IPS DF 19.7 (cell line): ENCODE results near the gene ADAM23.

Experiments
- DNase-seq: peaks from one replicate; pipeline ENCODE4 v3.0.0-alpha.2; 2013; ENCODE audit warnings: low read depth, low spot score

ADAM23 gene

DNA sequence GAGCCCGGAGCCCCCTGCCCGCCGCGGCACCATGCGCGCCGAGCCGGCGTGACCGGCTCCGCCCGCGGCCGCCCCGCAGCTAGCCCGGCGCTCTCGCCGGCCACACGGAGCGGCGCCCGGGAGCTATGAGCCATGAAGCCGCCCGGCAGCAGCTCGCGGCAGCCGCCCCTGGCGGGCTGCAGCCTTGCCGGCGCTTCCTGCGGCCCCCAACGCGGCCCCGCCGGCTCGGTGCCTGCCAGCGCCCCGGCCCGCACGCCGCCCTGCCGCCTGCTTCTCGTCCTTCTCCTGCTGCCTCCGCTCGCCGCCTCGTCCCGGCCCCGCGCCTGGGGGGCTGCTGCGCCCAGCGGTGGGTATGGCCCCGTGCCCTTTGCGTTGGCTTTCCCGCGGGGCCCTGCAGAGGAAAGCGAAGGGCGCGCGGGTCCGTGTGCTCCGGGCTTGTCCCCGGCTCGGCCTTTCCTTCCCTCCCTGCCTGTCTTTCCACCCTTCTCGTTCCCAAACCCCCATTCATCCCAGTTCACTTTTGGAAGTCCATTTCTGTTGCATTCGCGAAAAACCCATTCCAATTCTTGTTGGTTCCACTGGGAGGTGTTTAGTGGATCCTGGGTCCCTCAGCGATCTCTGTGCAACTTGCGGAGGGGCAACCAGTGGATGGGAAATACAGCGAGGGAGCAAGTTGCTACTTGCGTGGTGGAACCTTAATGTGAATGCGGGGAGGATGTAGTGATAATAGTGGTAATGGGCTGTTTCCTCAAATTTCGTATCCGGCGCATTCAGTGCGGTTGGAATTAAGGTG lies 599 bp downstream of the ADAM23 start:
- DNase-seq = no peak

DNA sequence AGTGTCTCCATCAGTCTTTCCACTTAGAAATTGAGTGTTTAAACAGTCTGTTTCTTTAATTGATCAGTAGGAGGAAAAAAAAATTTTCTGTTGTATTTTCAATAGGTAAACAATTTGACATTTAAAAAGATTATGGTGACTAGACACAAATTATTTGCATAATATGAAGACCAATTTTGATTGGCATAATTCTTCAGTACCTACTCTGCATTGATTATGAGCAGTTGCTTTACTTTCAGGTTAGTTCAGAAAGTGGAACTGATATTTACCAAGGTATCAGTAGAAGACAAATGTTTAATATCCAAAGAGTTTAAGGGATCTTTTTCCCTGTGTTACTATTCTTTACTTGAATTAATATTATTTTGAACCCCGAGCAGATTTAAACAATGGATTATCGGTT lies 2.6 kb downstream of the ADAM23 start:
- DNase-seq = no peak

DNA sequence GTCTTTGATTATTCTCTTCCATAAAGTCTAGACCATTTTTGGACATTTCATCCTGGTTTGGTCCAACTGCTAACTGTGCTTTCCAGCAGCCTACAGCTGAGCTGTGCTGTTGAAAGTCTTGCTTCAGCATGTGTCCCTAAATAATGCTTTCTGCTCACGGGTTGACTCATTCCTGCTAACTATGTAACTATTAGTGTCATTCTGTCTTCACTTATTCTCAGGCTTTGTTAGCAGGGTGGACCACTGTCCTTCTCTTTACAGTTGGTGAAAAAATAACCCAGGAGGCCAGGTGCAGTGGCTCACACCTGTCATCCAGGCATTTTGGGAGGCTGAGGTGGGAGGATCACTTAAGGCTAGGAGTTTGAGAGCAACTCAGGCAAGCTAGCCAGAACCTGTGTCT lies 8.9 kb downstream of the ADAM23 start:
- DNase-seq = no peak

DNA sequence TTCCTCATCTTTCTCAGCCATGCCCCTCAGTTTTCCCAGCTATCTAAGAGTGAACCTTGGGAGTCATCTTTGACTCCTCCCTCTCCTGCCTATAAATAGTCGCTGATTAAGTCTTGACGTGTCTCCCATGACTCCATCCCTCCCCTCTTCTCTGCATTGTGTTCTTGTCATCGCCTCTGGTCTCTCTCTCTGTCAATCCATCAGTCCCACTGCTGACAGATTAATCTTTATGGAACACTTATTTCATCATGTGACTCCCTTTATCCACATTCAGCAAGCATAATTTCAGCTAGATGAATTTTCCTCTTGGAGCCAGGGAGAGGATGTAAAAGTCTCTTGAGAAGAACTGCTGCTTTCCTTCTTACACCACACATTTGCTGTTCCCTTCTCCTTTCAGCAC lies 9.4 kb downstream of the ADAM23 start:
- DNase-seq = no peak

DNA sequence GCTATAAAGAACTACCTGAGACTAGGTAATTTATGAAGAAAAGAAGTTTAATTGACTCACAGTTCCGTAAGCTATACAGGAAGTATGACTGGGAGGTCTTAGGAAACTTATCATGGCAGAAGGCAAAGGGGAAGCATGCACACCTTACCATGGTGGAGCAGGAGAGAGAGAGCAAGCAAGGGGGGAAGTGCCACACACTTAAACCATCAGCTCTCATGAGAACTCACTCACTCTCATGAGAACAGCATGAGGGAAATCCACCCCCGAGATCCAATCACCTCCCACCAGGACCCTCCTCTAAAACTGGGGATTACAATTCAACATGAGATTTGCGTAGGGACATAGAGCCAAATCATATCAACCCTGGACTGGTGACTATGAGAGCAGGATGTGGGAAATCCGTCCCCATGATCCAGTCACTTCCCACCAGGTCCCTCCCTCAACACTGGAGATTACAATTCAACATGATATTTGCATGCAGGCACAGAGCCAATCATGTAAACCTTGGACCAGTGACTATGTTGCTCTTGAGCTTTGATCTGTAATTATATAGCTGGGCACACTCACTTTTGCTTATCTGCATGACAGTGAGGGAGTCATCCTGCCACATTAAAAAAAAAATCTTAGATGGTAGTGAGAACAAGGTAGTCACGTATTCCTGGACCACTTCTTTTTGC lies 12.9 kb downstream of the ADAM23 start:
- DNase-seq = no peak

DNA sequence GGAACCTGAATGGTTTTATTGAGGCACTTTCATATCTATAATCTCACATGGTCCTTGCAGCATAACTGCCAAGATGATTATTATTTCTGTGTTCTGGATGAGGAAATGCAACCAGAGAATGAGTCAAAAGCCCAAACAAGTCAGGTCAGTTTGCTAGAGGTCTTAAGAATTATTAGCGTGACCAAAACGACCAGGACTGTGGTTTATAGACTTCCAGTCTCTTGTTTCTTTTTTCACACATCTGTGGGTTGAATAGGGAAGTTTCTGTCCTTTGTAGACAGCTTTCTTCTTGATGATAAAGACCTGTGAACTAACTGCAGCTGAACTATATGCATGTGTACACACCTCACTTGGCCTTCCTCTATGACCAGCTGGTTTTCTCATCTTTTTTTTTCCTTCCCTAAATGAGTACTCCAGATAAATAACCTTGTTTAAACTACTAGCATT lies 13.9 kb downstream of the ADAM23 start:
- DNase-seq = no peak

DNA sequence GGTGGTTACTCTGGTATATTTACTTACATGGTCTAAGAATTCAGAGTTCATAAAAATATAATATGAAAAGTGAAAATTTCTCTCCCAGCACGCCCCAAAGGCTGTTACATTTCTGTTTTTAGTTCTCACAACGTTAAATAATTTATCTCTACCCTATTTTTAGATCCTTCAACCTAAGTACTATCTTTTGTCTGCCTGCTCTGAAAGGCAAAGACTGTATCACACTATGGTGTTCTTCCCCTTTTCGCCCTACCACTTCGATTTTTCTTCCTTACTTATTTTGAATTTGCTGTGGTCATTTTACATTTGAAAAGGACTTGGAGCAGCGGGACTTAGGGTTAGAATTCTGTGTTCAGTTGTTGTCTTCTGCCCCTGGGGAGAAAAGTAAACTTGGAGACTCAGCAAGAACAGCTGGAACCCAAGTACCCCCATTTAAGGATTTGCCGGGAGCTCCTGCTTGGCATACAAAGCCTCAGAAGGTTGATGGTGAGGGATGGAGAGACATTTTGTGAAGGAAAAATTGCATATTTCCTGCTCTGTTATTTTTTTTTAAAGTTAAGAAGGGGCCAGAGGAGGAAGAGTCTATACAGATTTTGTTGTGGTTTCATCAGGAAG lies 19.0 kb downstream of the ADAM23 start:
- DNase-seq = peak; percentile 80

DNA sequence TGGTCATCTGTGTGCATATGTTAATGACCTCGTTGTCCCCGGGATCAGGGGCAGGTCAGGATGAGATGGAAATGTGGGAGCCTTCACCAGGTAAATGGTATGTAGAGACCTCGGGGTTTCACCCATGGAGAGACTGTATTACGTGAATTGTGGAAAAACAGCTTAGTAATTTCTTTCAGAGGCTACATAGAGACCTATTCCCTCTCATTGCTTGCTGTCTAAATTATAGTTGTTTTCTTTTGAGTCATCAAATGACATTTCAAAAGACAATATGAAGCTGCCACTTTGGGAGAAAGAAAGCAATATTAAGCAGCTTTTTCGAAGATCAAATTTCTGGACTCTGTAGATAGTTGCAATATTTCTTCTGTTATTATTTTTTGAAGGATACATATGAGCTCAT lies 20.4 kb downstream of the ADAM23 start:
- no peak for DNase-seq

DNA sequence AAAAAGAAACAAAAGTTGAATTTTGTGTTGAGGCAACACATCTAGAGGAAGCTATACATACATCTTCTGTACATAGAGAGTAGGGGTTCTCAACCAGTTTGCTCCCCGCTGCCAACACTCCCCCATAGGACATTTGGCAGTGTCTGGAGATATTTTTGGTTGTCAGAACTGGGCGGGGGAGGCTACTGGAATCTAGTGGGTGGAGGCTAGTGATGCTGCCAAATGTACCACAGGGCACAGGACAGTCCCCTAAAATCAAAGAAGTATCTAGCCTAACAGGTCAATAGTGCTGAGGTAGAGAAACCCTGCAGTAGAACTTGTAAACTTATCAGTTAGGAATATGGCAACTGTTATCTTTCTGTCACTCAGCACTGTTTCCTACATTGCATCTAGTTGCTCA lies 21.3 kb downstream of the ADAM23 start:
- no peak for DNase-seq

DNA sequence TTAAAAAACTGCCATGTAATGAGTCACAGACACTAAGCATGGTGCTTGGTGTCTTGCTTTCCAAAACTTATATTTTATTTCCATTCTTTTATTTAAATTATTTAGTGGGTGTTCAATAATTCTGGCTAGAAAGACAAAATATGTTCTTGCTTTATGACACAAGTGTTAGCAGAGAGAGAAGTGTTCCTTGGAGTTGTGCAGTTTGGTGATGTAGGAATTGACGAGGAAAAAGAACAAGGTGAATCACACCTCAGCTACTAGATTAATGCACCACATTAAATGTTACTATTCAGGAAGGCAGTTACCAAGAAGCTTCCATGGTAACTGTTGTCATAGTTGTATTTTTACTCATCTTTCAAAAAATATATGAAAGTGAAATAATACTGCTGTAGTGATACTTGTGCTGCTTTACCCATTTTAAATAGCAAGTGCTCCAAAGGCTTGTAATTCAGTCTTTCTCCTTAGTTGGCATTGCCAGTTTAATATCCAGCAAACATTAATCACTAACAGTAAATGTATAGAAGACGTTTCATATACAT lies 28.3 kb downstream of the ADAM23 start:
- no peak for DNase-seq

DNA sequence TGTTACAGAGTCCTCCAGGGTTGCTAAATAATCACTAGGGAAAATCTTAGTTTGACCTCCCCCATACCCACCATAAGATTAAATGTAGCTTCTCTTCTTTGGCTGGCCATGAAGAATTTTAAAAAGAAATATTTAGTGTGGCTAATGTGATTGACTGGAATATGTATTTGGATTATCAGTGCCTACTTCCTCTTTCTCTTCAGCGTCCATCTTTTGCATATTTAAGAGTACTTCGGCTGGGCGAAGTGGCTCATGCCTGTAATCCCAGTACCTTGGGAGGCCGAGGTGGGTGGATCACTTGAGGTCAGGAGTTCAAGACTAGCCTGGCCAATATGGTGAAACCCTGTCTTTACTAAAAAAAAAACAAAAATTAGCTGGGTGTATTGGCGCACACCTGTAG lies 28.8 kb downstream of the ADAM23 start:
- DNase-seq = no peak

DNA sequence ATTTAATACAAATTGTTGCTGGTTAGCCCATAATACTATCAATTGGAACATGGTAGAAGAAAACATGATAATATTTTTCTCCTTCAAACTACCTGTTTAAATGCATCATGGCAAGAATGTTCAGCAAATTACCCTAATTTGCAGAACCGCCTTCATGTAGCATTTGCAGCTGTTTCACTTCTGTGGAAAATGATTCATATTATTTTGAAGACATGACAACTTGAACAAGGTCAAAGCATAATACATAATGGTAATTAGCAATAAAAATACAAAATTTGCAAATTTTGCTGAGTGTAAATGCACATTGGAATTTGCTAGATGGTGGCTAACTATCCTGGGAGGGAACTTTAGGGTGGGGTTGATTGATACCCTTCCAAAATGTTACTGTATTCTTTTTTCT lies 30.8 kb downstream of the ADAM23 start:
- DNase-seq = no peak

DNA sequence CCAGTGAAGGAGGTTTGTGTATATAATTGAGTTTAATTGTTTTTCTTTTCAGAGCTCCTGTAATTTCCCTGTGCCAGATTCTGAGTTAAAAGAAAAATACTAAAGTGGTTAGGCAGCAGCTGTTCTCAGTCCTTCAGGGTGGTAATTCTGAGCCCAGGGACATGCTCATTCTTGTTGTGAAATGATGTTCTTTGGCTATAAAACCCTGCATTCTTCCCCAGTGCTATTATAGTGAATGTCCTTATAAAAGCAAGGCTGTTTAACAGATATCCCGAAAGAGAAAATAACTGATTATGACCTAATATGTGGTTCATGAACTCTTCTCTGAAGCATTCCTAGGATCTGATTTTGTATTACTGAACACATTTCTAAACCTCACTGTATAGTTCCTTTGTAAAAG lies 34.0 kb downstream of the ADAM23 start:
- no peak for DNase-seq

DNA sequence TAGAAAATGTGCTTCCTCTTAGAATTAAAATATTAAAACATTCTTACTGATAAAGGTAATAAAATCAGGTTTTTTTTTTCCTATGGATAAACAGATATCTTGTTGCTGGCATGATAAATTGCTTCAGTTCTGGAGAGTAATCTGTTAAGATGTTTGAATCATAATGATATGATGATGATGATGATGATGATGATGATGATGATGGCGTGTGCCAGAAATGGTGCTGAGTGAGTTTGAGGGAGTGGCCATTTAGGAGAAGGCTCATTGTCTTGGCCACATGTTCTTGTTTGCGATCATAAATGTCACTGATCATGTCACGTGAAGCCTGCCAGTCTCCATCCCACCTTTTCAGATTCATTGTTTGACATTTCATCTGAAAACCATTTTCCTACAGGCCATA lies 35.0 kb downstream of the ADAM23 start:
- no peak for DNase-seq

DNA sequence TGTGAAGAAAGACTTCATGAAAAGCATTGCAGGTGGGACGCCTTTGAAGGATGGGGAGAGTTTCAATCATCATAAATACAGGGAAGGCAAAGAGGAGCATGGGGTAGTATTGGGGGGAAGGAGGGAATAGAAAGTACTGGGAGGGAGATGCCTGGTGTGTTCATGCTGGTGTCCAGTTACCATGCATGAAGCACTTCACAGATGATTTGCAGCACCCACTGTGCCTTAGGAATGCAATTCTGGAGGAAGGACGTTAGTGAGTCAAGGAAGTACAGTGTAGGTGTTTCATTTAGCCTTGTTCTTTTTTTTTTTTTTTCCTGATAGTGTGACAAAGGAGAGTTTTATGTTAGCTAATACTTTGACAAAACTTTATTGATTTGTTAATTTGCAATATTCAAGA lies 36.8 kb downstream of the ADAM23 start:
- DNase-seq = no peak

DNA sequence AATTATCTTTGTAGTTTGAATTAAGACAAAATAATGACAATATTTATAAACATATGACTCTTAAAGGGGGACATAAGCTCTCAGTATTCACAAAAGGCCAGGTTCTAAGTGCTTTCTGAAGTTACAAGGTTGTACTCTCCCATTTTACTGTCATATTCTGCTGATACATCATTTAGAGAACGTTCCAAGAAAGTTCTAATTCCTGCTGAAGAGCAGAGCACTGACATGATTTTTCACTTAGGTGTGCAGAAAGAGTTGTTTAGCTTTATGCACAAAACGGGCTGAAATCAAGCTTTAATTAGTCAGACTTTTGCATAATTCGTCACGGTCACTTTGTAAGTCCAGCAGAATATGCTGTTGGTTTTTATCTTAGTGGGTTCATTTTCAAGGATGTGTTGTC lies 37.3 kb downstream of the ADAM23 start:
- DNase-seq = no peak

DNA sequence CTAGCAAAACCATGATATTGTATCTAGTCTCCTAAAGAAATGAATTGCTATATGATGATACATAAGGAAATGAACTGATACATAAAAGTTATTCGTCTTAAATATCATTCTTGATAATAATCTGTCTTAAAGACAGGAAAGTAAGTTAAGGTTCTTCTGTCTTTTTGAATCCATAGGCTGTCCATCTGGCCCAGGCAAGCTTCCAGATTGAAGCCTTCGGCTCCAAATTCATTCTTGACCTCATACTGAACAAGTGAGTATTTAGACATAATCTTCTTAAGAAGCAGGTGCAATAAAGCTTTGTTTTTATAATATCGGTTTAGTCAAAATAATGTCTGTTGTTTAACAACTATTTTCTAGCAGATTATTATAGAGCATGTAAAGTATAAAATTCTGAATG lies 37.7 kb downstream of the ADAM23 start:
- no peak for DNase-seq

DNA sequence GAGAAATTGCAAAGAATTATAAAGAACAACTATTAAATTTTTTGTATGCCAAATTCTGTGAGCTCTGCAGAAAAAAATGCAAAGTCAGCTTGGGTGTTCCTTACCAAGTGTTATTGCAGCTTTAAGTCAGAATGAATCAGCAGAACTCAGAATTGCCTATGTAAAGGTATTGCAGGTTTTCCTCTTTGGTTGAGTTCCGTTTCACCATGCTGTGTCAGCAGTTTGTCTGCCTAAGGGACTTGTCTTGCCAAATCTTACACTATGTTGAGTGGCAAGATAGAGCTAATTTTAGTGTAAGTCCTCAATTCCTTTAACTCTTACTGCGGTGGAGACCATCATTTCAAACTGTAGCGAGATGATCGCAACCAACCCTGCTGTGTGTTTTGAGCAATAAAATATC lies 38.8 kb downstream of the ADAM23 start:
- peak; percentile 5 for DNase-seq

DNA sequence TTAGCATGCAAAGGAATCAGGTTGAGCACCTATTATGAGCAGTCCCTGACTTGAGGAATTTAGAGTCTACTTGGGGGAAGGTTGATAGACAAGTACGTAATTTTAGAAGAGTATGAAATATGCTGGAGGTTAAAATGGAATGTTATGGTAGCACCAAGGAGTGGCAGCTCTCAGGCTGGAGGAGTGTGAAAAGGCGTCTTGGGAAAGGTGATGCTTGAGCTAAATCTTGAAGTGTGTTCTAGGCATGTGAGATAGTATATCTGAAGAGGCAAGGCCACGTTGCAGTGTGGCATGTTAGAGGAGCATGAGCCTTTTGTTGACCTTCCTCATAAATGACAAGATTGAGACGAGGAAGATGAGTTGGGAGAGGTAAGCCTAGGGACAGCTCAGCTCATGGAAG lies 39.3 kb downstream of the ADAM23 start:
- DNase-seq = no peak

DNA sequence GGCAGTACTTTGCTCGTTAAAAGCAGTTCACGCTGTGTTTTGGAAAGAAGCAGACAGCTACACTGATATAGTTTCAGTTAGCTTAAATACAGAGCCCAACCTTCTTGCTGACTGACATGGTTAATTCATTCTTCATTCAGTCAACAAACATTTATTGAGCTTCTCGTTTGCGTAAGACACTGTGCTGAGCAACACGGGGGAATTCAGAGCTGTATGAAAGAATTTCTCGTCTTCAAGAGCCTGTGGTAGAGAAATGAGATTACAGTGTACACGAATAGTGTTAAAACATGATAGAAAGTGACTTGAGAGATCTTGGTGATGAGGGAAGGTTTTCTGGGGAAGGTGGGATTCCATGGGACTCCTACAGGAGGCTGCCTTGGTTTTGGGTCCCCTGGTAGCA lies 44.7 kb downstream of the ADAM23 start:
- DNase-seq = no peak

DNA sequence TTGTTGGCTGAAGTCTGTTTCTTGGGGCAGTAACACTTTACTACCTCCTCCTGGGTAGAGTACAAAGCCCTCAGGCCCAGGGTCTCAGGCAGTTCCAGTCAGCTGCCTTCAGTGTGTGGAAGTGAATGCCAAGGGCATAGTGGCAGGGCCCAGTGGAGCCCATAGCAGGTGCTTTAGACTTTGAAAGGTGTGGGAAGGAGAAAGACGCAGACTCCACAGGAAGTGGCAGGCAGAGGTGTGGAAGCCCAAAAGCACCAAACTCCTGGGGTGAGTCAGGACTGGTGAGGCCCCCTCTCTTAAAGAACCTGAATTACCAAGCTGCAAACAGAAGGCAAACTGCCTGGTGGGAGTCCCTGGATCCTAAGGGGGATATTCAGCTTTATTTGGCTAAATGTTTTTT lies 45.3 kb downstream of the ADAM23 start:
- no peak for DNase-seq

DNA sequence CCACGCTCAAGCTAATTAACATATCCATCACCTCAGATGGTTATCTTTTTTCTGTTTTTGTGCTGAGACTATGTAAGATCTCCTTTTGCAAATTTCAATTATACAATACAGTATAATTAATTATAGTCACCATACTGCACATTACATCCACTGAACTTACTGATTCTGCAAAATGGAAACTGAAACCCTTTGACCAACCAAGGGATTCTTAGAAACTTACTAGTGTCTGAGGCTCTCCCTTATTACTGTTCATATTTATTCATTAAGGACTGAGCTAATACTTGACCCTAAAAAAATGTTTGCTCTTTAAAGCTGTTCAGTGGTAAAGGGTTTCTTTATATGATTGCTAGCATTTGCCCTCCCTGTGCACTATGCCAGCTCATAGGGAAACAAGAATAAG lies 50.7 kb downstream of the ADAM23 start:
- DNase-seq = no peak

DNA sequence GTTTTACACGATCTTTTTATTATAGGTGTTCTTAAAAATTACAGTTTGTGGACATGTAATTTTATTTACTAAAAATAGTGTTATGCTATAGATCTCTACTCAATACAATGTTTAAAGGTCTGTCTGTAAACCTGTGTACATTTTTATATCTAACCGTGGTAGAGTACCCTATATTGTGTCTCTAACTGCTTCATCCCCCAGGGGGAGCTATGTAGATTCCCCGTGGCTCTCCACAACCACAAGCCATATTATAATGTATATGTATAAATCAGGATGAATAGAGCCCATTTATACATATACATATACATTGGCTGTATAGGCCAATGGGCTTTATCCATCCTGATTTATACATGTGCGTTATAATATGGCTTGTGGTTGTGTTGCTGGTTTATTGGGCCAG lies 59.4 kb downstream of the ADAM23 start:
- no peak for DNase-seq
